ENCODE data around the gene FTCDNL1.

GRCh38 chr2:199811346-199811745, 39.6 kb downstream of the FTCDNL1 start:
- TF ChIP-seq, protein P1, sequence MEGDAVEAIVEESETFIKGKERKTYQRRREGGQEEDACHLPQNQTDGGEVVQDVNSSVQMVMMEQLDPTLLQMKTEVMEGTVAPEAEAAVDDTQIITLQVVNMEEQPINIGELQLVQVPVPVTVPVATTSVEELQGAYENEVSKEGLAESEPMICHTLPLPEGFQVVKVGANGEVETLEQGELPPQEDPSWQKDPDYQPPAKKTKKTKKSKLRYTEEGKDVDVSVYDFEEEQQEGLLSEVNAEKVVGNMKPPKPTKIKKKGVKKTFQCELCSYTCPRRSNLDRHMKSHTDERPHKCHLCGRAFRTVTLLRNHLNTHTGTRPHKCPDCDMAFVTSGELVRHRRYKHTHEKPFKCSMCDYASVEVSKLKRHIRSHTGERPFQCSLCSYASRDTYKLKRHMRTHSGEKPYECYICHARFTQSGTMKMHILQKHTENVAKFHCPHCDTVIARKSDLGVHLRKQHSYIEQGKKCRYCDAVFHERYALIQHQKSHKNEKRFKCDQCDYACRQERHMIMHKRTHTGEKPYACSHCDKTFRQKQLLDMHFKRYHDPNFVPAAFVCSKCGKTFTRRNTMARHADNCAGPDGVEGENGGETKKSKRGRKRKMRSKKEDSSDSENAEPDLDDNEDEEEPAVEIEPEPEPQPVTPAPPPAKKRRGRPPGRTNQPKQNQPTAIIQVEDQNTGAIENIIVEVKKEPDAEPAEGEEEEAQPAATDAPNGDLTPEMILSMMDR (IDR thresholded peaks at IDR 0.05): no peak
- TF ChIP-seq POLR2A (IDR thresholded peaks at IDR 0.05): no peak

Measured in body of pancreas (tissue), 4 donors.